ENCODE measurements around the gene PDLIM4.

DNA sequence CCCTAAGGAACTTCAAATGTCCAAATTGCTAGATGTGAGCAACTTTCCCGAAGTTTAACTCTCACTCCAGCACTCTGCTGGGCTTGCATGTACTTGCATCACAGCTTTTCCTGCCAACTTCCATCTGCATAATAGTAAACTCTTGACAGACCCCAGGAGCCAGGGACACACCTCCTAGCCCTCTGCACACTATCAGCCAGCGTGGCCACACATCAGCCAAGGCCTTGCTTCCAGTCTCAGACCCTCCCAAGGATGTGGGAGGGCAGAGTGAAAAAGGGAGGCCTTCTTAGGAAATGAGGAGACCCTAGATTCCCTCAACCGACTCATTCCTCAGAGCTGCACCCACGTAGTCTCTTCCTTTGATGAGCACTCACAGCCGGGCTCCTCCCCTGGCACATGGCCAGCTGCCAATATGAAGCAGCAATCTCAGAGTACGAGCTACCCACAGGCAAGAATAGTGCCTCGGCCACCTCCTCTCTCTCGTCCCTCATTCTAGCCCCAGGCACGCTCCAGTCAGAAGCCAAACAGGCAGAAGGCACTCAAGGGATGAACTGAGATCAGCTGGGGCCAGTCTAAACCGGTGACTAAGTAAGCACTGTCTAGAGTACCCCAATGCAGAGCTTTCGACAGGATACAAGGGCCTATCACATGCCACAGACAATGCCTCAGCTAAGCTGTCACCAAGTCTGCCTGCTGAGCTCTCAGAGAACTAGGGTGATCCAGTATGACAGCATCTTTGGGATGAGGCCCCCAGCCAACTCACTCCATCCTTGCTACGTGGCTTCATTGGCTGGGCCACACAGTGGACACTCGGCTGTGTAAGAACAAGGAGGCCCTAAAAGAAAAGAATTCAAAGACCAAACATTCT is 32.1 kb upstream of the PDLIM4 start:
- TF ChIP-seq POLR2AphosphoS5 (IDR thresholded peaks at IDR 0.05; ENCODE audit: low read depth, low read length) (no peak), TAF1 (IDR thresholded peaks at IDR 0.05; ENCODE audit: borderline replicate concordance, insufficient read depth, low read length) (no peak), SIN3A (IDR thresholded peaks at IDR 0.05; ENCODE audit: borderline replicate concordance, insufficient read depth, low read length) (no peak)
